ENCODE data around the gene MAP3K8. TPM values are rescaled to one million over a fixed set of nuclear protein-coding genes. Genes with fewer than 3 reads are reported as not detected.

Gene MAP3K8
- total and polyA plus RNA-seq, 2 of the 8 experiments (the other 6 are each of a cell fraction or from before 2014, with no cell fraction given), result 5.6 to 6.0 TPM

GRCh38 chr10:30460121-30460520 is 26.1 kb downstream of the MAP3K8 start:
- H3K14ac ChIP-seq (ENCODE audit: insufficient read length), result no peak overlapping the region
- POLR2A ChIA-PET (ENCODE audit: partially characterized antibody), result no interaction called here
- no peak overlapping the region for H4K91ac ChIP-seq (replicated peaks; ENCODE audit: insufficient read length, low read length)
- no peak overlapping the region for H2BK15ac ChIP-seq (ENCODE audit: low read length)
- H3K27me3 ChIP-seq (replicated peaks in 1 of 4; ENCODE audit: control insufficient read depth in 3 of 4, extremely low read depth in 1 of 4, insufficient read depth in 3 of 4, low read length in 3 of 4), result no peaks in the 10 kb centered on the region
- no peak overlapping the region for H3K4ac ChIP-seq (replicated peaks; ENCODE audit: insufficient read length, low read depth, low read length)
- no peak overlapping the region for H2AK5ac ChIP-seq (ENCODE audit: low read depth, low read length)
- no peak overlapping the region for H3K18ac ChIP-seq (ENCODE audit: extremely low read depth, low read length)
- TF ChIP-seq TCF12 (IDR thresholded peaks at IDR 0.05; ENCODE audit: low read depth, low read length) (no peak), CHD2 (IDR thresholded peaks at IDR 0.05; ENCODE audit: low read length) (no peak), KDM1A (IDR thresholded peaks at IDR 0.05; ENCODE audit: borderline replicate concordance, low read length) (no peak), USF2 (IDR thresholded peaks at IDR 0.05; ENCODE audit: low read length) (no peak), ZNF274 (IDR thresholded peaks at IDR 0.05; ENCODE audit: borderline replicate concordance, extremely low read depth, low read length) (no peak), CTBP2 (IDR thresholded peaks at IDR 0.05; ENCODE audit: borderline replicate concordance, insufficient read depth, insufficient read length, low read length) (no peak), RAD21 (IDR thresholded peaks at IDR 0.05 in 1 of 2, conservative IDR thresholded peaks at IDR 0.05 in 1 of 2; ENCODE audit: low read depth in 2 of 2, low read length in 2 of 2) (no peak), NRF1 (IDR thresholded peaks at IDR 0.05; ENCODE audit: low read depth, low read length) (no peak), MAFK (IDR thresholded peaks at IDR 0.05; ENCODE audit: low read depth, low read length) (no peak), CTCF (IDR thresholded peaks at IDR 0.05; ENCODE audit: control extremely low read depth in 1 of 3, insufficient read depth in 1 of 3, low read depth in 1 of 3, low read length in 3 of 3) (no peak)
- H3K27ac ChIP-seq (ENCODE audit: low read depth, low read length), result no peak overlapping the region
- H4K20me1 ChIP-seq (replicated peaks in 1 of 2; ENCODE audit: control insufficient read depth in 1 of 2, insufficient read depth in 2 of 2, low read length in 2 of 2), result no peaks in the 10 kb centered on the region
- no peak for FAIRE-seq
- peaks cover 2 to 15% (median 10%) of the 10 kb centered on the region in 4 experiments; a peak in 6 of 8 replicates for H3K36me3 ChIP-seq (ENCODE audit: control insufficient read depth in 2 of 4, insufficient read depth in 4 of 4, low read length in 3 of 4)
- no peak overlapping the region for H2BK120ac ChIP-seq (replicated peaks; ENCODE audit: low read depth, low read length)
- H3K23me2 ChIP-seq (ENCODE audit: low read depth, low read length), result no peaks in the 10 kb centered on the region
- no peaks in the 10 kb centered on the region for H3K79me2 ChIP-seq (ENCODE audit: control insufficient read depth in 1 of 2, insufficient read depth in 2 of 2, low read length in 2 of 2)
- H2BK12ac ChIP-seq (ENCODE audit: low read depth, low read length), result no peak overlapping the region
- CTCF ChIA-PET (ENCODE audit: partially characterized antibody), result no interaction called here
- WGBS, 2 experiments (ENCODE audit: extremely low coverage in 1 of 2, insufficient coverage in 1 of 2, insufficient read length in 1 of 2, insufficient replicate concordance in 2 of 2, low coverage in 1 of 2, low lambda C conversion rate in 2 of 2, missing lambda C conversion rate in 1 of 2), result 91% methylated on average over 3 of the region's 3 CpGs; no CpG with 5 or more reads in 1 of the 2 experiments
- no peak overlapping the region for H3K9ac ChIP-seq (replicated peaks in 1 of 4; ENCODE audit: extremely low read depth in 1 of 4, low read depth in 3 of 4, low read length in 3 of 4)
- H3K23ac ChIP-seq (ENCODE audit: insufficient read length), result no peak overlapping the region
- no peak overlapping the region for H2BK5ac ChIP-seq (ENCODE audit: low read depth, low read length)
- no peak overlapping the region for H3K4me2 ChIP-seq (ENCODE audit: insufficient read depth in 1 of 2, low read depth in 2 of 2, low read length in 2 of 2)
- H3K9me3 ChIP-seq (ENCODE audit: insufficient read depth in 2 of 2, low read depth in 1 of 2, low read length in 1 of 2), result no peaks in the 10 kb centered on the region
- no peak for DNase-seq (ENCODE audit: low read depth in 1 of 2, low spot score in 2 of 2)
- no peak overlapping the region for H4K5ac ChIP-seq (ENCODE audit: insufficient read length, low read depth, low read length)
- no peak overlapping the region for H3K4me3 ChIP-seq (ENCODE audit: extremely low read depth in 1 of 4, insufficient read depth in 2 of 4, low read depth in 3 of 4, low read length in 4 of 4)
- no peak overlapping the region for H2AFZ ChIP-seq (ENCODE audit: low read length)
- H3K4me1 ChIP-seq (replicated peaks in 1 of 4; ENCODE audit: control insufficient read depth in 3 of 4, insufficient read depth in 4 of 4, low read length in 3 of 4), result peaks cover 0 to 11% (median 3%) of the 10 kb centered on the region in 4 experiments; a peak in 3 of 7 replicates
- H4K8ac ChIP-seq (ENCODE audit: extremely low read depth, insufficient read depth, low read length), result no peak overlapping the region
- H3K56ac ChIP-seq (replicated peaks; ENCODE audit: insufficient read length, low read depth, low read length), result no peak overlapping the region
- H2BK20ac ChIP-seq (ENCODE audit: low read length), result no peak overlapping the region
- H3K79me1 ChIP-seq (ENCODE audit: low read depth, low read length), result no peaks in the 10 kb centered on the region

Measured in H1 (cell line).